GM12891 (cell line): ENCODE results near the gene PON2.

Source experiments
- DNase-seq: peaks from one replicate; pipeline ENCODE4 v3.0.0; 2011; ENCODE audit warnings: low spot score; ENCODE audit not compliant: insufficient read length
- FAIRE-seq: peaks from 2 replicates; lab custom pipeline; 2011; peaks lifted over from hg19 to GRCh38; lab: Jason Lieb, UNC
- PAX5 ChIP-seq: IDR thresholded peaks from 2 replicates; pipeline ENCODE4 v1.6.1; 2011; ENCODE audit warnings: low read length, moderate library complexity, mild to moderate bottlenecking; ENCODE audit not compliant: insufficient read depth, severe bottlenecking
- POLR2A ChIP-seq: IDR thresholded peaks from 2 replicates; pipeline ENCODE4 v1.6.1; 2011; ENCODE audit warnings: low read depth, low read length, control low read depth
- POLR2AphosphoS5 ChIP-seq: IDR thresholded peaks from 2 replicates; pipeline ENCODE4 v1.6.1; 2011; ENCODE audit warnings: low read depth, low read length, control low read depth
- POU2F2 ChIP-seq: IDR thresholded peaks from 2 replicates; pipeline ENCODE4 v1.6.1; 2011; ENCODE audit warnings: low read depth, mild to moderate bottlenecking, control low read depth, low read length, moderate library complexity
- SPI1 ChIP-seq: IDR thresholded peaks from 2 replicates; pipeline ENCODE4 v1.6.1; 2011; ENCODE audit warnings: low read depth, low read length, control low read depth
- TAF1 ChIP-seq: IDR thresholded peaks from 2 replicates; pipeline ENCODE4 v1.6.1; 2011; ENCODE audit warnings: low read depth, low read length, control low read depth

The PON2 gene

DNA sequence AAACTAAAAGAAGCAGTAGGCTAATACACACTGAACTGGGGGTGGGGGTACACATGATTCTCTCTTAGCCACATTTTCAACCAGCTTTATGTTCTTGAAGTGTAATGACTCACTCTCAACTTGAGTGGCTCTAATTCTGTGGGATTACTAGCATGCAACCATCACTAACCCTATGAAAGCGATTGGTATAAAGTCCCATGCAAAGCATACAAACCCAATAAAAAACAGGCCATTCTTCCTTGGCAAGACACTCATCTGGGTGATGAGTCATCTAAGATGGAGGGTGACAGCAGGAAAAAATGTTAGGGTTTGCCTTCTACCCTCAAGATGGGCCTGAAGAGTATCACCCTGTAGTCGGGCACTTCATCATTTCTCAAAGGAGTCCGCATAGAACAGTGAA lies 23.8 kb downstream of the PON2 start:
- TF ChIP-seq POLR2A, result no peak
- DNase-seq (no peak), FAIRE-seq (no peak)

DNA sequence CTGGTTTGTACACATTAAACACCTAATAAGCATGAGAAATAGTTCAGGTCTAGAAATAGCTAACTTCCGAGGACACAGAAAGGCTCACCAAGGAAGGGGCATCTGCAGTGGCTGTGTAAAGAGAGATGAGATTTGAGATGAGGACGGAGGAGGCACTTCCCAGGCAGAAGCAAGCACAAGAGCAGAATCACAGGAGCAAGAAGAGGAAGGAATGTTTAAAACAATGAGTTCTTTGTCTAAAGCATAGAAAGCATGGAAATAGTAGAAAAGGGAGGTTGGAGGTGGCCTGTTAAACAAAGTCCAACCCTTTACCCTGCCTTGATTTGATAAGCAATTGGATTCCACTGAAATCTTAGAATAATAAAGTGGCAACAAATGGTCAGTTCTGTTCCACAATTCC lies 27.1 kb downstream of the PON2 start:
- DNase-seq (no peak), FAIRE-seq (no peak)

DNA sequence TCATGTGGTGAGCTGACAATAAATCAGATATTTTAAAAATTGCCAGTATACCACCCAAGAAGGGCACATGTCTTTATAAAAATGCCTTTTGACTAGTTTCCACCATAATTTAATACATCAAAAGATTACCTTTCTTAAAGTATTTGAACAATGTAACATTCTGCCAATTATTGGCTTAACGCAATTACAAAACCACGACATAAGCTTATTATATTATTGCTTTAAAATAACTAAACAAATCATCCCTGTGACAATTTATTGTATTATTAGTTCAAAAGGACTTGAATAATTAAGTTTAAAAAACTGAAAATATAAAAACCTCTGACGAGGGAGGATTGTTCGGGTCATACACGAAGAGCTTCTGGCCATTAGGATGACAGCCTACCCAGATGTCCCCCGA lies 29.0 kb downstream of the PON2 start:
- TF ChIP-seq TAF1 (no peak), POU2F2 (no peak), POLR2A (no peak), PAX5 (no peak), POLR2AphosphoS5 (no peak), SPI1 (no peak)
- DNase-seq, result no peak
- FAIRE-seq, result no peak

More for the DNA sequence above, 27.1 kb downstream of the PON2 start:
- TF ChIP-seq SPI1, result no peak
- TF ChIP-seq TAF1, result no peak
- TF ChIP-seq PAX5, result no peak
- TF ChIP-seq POU2F2, result no peak
- TF ChIP-seq POLR2AphosphoS5, result no peak
- no peak for TF ChIP-seq POLR2A

DNA sequence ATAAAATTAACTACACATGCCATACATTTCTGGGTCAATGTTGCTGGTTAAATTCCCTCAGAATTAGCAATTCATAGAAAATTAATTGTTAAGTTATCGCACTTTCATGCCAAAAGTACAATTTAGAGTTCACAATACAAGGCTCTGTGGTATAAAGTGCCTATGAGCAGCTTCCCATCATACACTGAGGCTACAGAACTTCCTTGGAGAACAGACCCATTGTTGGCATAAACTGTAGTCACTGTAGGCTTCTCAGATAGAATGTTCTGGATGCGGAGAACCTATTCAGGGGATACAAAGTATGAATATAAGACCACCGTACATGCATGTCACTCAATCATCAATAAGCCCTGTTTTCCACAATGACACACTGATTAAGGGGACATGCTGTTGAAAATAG lies 29.6 kb downstream of the PON2 start:
- FAIRE-seq (no peak), DNase-seq (no peak)
- TF ChIP-seq TAF1, result no peak

DNA sequence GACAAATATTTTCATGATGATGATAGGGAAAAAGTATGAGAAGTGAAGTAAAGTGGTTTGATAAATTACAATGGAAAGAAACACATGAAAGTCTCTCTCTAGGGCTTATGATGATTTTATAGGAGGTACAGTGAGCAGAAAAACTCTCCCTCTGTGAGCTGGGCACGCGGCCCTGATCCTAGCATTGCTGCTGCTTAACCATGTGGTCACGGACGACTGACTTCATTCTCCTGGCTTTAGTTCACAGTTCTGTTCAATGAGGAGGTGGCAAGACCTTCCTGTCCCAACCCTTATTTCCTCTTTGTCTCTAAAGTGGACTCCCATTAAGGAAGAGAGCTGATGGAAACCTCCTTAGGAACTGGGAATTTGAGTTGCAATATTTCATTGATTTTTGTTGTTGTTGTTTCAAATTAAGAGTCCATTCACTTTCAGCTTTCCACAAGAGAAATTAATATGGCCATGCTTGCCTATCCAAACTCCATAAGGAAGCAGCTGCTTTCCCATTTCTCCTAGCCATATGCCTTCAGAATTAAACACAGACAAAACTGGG lies 30.4 kb downstream of the PON2 start:
- FAIRE-seq (no peak), DNase-seq (no peak)
- TF ChIP-seq POLR2A (no peak), TAF1 (no peak), SPI1 (no peak), POU2F2 (no peak), PAX5 (no peak), POLR2AphosphoS5 (no peak)

DNA sequence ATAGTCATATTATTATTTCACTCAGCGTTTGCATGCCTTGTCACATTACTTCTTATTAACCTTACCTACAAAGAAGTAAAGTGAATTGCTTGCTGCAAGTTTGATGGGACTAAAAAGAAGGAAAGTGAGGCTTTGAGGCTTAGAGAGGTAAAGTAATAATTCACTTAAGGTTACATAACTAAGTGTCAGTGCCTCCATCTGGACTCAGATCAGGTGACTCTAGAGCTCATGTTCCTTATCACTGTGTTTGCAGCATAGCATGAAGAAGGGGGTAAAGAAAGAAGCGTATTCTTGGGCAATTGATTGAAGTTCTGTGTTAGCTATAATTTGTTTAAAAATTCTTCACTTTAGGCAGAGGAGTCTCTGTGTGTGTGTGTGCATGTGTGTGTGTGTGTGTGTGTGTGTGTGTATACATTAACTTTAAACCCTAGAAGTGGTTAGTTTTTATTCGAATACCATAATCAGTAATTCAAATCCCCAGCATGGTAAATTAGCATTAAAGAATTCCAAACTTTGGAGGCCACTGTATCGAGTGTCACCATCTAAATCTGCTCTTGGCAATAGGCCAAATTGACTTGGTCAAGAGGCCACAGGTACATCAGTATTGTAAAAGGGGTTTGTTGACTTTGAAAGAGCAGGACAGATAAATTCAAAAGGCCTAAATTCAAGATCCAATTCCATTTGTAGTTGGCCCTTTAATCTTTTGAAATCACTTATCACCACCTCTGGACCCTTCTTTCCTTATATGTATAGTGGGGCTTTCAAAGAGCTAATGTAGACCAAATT lies 36.5 kb downstream of the PON2 start:
- DNase-seq (no peak), FAIRE-seq (no peak)
- TF ChIP-seq TAF1 (no peak), POLR2A (no peak), PAX5 (no peak), POU2F2 (no peak), SPI1 (no peak), POLR2AphosphoS5 (no peak)

DNA sequence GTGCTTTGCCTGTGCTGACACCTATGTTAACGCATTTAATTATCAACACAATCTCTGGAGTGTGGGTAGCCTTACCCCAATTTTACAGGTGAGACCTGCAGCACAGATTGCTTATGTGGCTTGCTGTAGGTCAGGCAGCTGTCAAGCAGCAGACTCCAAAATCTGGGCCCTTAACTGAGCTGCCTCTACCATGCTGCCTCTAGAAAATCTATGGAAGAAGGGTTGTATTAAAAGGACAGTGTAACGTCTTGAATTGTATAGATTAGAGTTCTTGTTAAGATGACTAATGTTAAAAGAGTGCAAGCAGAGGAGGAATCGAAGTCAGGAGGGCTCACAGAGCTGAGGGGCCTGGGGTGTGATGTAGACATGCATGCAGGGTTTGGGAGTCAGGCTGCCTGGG lies 37.4 kb downstream of the PON2 start:
- DNase-seq (no peak), FAIRE-seq (no peak)
- TF ChIP-seq SPI1, result no peak
- TF ChIP-seq POLR2A, result no peak
- no peak for TF ChIP-seq PAX5
- TF ChIP-seq TAF1, result no peak
- TF ChIP-seq POLR2AphosphoS5, result no peak
- no peak for TF ChIP-seq POU2F2

DNA sequence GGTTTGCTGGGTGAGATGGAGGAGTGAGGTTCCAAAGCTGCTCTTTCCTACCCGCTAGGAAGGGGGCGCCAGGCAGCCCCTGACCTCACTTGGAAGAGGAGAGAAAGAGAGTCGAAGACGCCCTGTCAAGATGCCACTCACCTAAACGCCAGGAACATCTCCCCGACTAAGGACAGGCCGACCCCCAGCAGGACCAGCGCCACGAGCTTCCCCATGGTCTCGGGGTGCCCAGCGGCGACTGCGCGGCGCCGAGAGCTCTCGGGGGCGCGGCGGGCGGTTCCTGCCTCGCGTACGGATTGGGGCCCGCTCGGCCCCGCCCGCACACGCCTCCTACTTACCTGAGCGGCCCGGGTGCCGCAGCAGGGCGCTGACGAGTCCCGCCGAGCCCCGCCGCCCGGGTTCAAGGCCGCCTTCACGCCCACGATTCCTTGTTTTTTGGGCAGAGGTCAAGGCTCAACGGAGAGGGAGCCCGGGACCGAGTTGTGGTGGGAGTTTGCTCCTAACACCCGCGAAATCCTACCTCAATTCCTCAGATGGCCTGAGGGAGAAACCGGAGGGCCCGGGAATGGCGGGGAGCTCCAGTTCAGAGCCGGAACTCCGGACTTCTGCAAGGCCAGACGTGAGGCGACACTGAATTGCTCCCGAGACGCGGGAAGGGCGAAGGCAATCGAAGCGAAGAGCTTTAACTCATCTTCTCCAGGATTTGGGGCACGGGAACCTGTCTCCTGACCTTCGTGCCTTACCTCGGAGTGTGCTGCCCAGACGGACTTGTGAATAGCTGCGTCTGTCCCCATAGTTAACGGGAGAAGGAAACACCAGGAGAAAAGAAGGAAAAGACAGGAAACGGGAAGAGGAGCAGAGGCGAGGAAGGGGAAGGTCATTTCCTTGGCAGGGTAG lies 38.4 kb downstream of the PON2 start, which contains the start of gene PON3:
TSS of gene PON3 (minus strand) at position 240 of the 897 bp plus-strand sequence. CDS start at position 215, 25 bp downstream.
- DNase-seq (no peak), FAIRE-seq (no peak)
- TF ChIP-seq TAF1, result no peak

DNA sequence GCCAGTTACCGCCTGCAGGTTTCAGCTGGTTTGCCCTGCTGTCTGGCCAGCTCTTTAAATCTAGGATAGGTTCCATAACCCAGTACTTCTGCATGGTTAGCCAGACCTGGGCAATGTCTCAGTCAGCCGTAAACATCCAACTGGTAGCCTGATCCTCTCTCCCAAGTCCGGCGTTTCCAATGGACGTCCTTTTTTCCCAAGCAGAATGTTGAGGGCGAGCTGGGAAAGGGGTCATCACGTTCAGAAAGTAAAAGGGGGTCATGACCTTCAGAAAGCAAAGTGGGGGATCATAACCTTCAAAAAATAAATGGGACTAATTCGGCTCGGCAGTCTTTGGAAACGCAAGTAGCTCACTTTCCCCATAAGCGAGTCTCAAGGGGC lies 39.1 kb downstream of the PON2 start:
- no peak for FAIRE-seq
- TF ChIP-seq POU2F2 (no peak), POLR2AphosphoS5 (no peak), SPI1 (no peak), TAF1 (no peak), POLR2A (no peak), PAX5 (no peak)
- no peak for DNase-seq
